Esophagus muscularis mucosa (tissue), 4 donors: Measurements from ENCODE around the gene CARMIL1.

ENCODE experiments used
- EP300 ChIP-seq: sonication (generic); formaldehyde crosslinking; IDR thresholded peaks from one replicate; pipeline ENCODE4 v1.6.1; 2017; ENCODE audit warnings: antibody characterized with exemption
- POLR2A ChIP-seq: fragments of 450-650 bp; IDR thresholded peaks from one replicate; pipeline ENCODE4 v1.6.1; 2017; ENCODE audit warnings: antibody characterized with exemption, moderate library complexity, mild to moderate bottlenecking, low read depth
- POLR2AphosphoS5 ChIP-seq, 2 donors: sonication (generic); formaldehyde crosslinking; IDR thresholded peaks; one replicate each; pipeline ENCODE4 v1.6.1; 2017; ENCODE audit warnings: antibody characterized with exemption in 2 of 2
- TF ChIP-seq, protein P1 (sequence below), 3 experiments: fragments of 200-600 bp in 2 of 3; fragments of 450-650 bp in 1 of 3; sonication (generic) in 2 of 3; IDR thresholded peaks; one replicate each; pipeline ENCODE4 v1.5.1; 2017 to 2019; ENCODE audit warnings: antibody characterized with exemption in 3 of 3, mild to moderate bottlenecking in 2 of 3, moderate library complexity in 1 of 3

DNA sequence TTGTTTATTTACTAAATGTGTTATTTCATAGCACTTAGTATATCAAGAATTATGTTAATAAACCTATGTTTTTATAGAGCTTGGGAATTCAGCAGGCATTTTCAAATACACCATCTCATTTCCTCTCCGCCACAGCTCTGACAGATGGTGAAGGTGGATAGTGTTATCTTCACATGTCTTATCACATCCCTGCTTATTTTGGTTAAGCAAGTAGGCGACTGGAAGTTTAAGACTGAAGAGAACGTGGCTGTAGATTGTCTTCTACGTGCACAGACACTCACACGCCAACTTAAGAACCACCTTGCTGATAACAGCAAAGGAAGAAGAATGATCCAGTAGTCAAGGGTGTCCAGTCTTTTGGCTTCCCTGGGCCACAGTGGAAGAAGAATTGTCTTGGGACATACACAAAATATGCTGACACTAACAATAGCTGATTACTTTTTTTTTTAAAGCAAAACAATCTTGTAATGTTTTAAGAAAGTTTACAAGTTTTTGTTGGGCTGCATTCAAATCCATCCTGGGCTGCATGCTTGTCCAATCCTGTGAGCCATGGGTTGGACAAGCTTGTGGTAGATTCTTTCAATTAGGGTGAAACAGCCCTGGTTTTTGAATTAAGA, 329.5 kb downstream of the CARMIL1 start:
- TF ChIP-seq, protein P1, sequence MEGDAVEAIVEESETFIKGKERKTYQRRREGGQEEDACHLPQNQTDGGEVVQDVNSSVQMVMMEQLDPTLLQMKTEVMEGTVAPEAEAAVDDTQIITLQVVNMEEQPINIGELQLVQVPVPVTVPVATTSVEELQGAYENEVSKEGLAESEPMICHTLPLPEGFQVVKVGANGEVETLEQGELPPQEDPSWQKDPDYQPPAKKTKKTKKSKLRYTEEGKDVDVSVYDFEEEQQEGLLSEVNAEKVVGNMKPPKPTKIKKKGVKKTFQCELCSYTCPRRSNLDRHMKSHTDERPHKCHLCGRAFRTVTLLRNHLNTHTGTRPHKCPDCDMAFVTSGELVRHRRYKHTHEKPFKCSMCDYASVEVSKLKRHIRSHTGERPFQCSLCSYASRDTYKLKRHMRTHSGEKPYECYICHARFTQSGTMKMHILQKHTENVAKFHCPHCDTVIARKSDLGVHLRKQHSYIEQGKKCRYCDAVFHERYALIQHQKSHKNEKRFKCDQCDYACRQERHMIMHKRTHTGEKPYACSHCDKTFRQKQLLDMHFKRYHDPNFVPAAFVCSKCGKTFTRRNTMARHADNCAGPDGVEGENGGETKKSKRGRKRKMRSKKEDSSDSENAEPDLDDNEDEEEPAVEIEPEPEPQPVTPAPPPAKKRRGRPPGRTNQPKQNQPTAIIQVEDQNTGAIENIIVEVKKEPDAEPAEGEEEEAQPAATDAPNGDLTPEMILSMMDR (IDR thresholded peaks at IDR 0.05), result no peak
- TF ChIP-seq POLR2A (no peak), EP300 (no peak), POLR2AphosphoS5 (IDR thresholded peaks at IDR 0.05) (no peak)
